ENCODE measurements around the gene LSM2.

LSM2 gene

DNA sequence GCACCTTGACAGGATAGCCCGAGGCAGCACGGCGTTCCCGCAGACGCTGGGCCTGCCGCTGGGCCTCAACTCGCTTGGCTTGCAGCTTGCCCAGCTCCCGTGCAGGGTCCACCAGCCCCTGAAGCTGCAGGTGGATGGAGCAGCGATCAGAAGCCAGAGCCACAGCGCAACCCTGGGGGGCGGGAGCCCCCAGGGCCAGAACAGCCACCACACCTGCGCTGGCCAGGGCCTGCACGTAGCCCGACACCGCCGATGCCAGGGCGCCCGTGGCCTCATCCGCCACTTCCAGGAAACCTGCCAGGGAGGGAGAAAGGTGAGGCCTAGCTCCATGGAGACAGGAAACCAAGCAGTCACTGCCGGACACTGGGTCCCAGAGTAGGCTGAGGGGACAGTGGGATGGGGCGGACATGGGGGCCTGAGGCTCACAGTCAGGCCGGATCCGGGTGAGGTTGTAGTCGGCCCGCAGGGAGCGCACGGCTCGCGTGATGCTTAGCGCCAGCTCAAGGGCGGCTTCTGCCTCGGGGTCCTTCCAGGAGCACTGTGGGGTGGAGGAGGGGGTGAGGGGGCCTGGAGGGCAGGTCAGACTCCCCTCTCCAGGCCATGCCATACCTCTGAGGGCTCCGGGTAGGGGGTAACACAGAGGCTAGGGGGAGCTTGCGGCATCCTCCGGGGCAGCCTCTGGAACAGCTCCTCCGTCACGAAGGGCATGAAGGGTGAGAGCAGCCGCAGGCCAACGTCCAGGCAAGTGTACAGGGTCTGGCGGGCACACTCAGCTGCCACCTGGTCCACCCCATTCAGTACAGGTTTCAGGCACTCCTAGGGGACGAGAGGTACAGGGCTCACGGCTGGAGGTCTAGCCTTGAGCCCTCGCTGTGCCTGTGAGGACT lies 27.5 kb downstream of the LSM2 start:
- no peak for DNase-seq
- Histone ChIP-seq H3K27ac (ENCODE audit: low read length) (peak overlapping the region; percentile 96; the same call in 1 of the 2 replicates), H3K79me2 (ENCODE audit: low read length) (peaks cover 45% of the 10 kb centered on the region), H3F3A (ENCODE audit: insufficient read depth, low read length) (peaks cover 33% of the 10 kb centered on the region), H3K36me3 (replicated peaks; ENCODE audit: insufficient read depth, low read length) (peaks cover 13% of the 10 kb centered on the region), H4K20me1 (ENCODE audit: insufficient read depth, low read length) (no peaks in the 10 kb centered on the region), H3K9ac (ENCODE audit: low read length) (no peak overlapping the region), H3K9me3 (replicated peaks; ENCODE audit: insufficient read depth, low read length) (no peaks in the 10 kb centered on the region), H3K4me1 (ENCODE audit: low read length) (peaks cover 30% of the 10 kb centered on the region), H2AFZ (ENCODE audit: low read length) (no peak overlapping the region), H3K4me3 (ENCODE audit: low read length) (no peak overlapping the region), H3K4me2 (ENCODE audit: low read depth, low read length) (no peak overlapping the region), H3K27me3 (replicated peaks; ENCODE audit: insufficient read depth, low read length) (no peaks in the 10 kb centered on the region), H3K9me2 (replicated peaks; ENCODE audit: insufficient read depth, low read length) (no peaks in the 10 kb centered on the region)
- TF ChIP-seq EZH2 (optimal IDR thresholded peaks at IDR 0.05; ENCODE audit: low read depth, low read length) (no peak), EZH2phosphoT487 (IDR thresholded peaks at IDR 0.05; ENCODE audit: low read length) (no peak)
- TF ChIP-seq, protein P1, sequence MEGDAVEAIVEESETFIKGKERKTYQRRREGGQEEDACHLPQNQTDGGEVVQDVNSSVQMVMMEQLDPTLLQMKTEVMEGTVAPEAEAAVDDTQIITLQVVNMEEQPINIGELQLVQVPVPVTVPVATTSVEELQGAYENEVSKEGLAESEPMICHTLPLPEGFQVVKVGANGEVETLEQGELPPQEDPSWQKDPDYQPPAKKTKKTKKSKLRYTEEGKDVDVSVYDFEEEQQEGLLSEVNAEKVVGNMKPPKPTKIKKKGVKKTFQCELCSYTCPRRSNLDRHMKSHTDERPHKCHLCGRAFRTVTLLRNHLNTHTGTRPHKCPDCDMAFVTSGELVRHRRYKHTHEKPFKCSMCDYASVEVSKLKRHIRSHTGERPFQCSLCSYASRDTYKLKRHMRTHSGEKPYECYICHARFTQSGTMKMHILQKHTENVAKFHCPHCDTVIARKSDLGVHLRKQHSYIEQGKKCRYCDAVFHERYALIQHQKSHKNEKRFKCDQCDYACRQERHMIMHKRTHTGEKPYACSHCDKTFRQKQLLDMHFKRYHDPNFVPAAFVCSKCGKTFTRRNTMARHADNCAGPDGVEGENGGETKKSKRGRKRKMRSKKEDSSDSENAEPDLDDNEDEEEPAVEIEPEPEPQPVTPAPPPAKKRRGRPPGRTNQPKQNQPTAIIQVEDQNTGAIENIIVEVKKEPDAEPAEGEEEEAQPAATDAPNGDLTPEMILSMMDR (IDR thresholded peaks at IDR 0.05; ENCODE audit: low read length), result no peak

DNA sequence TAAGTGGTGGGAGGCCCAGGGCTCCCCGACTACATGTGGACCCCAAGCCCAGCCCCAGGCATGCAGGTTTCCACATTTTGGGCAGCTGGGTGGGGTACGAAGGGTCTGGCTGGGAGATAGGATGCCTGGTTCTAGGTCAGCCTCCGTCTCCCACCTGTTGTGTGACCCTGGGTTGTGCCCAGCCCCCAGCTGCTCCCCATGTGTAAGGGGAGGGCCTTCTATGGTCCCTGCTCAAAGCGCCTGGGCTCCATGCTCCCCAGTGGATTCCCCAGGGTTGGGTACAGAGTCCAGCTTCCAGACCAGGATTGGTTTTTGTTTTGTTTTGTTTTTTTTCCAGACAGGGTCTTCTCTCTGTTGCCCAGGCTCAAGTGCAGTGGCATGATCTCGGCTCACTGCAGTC lies 28.6 kb downstream of the LSM2 start:
- Histone ChIP-seq H3K9ac (ENCODE audit: low read length) (peak overlapping the region; percentile 93; the same call in 1 of the 2 replicates), H3K9me2 (replicated peaks; ENCODE audit: insufficient read depth, low read length) (no peaks in the 10 kb centered on the region), H3K27me3 (replicated peaks; ENCODE audit: insufficient read depth, low read length) (no peaks in the 10 kb centered on the region), H3K79me2 (ENCODE audit: low read length) (peaks cover 40% of the 10 kb centered on the region), H3K9me3 (replicated peaks; ENCODE audit: insufficient read depth, low read length) (no peaks in the 10 kb centered on the region), H3K27ac (ENCODE audit: low read length) (peak overlapping the region; percentile 96), H3K4me3 (ENCODE audit: low read length) (no peak overlapping the region), H3K4me1 (ENCODE audit: low read length) (peaks cover 30% of the 10 kb centered on the region), H4K20me1 (ENCODE audit: insufficient read depth, low read length) (no peaks in the 10 kb centered on the region), H2AFZ (ENCODE audit: low read length) (no peak overlapping the region), H3F3A (ENCODE audit: insufficient read depth, low read length) (peaks cover 33% of the 10 kb centered on the region), H3K36me3 (replicated peaks; ENCODE audit: insufficient read depth, low read length) (peaks cover 11% of the 10 kb centered on the region; the same call in 1 of the 2 replicates), H3K4me2 (ENCODE audit: low read depth, low read length) (peak overlapping the region; percentile 99; the same call in 1 of the 2 replicates)
- no peak for TF ChIP-seq EZH2phosphoT487 (IDR thresholded peaks at IDR 0.05; ENCODE audit: low read length)
- TF ChIP-seq, protein P1 (IDR thresholded peaks at IDR 0.05; ENCODE audit: low read length), result no peak
- no peak for TF ChIP-seq EZH2 (optimal IDR thresholded peaks at IDR 0.05; ENCODE audit: low read depth, low read length)
- no peak for DNase-seq

DNA sequence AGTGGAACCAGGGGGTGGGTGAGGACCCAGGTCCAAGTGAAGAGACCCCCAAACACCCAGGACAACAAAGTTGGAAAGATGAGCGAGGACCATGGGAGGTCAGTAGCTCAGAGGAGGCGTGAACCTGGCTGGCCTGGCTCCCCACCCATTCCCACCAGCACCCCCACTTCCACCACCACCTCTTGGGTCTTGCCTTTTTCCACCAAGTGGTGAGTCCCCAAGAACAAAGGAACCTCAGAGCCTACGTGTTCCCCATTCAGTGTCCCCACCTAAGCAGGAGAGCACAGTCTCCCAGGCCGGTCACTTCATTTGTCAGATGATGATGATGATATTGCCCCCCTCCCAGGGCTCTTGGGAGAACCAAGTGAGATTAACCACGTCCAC lies 29.1 kb downstream of the LSM2 start:
- H3K36me3 ChIP-seq (replicated peaks; ENCODE audit: insufficient read depth, low read length), result peaks cover 8% of the 10 kb centered on the region; the same call in 1 of the 2 replicates
- H3K79me2 ChIP-seq (ENCODE audit: low read length), result peaks cover 37% of the 10 kb centered on the region
- no peaks in the 10 kb centered on the region for H3K9me2 ChIP-seq (replicated peaks; ENCODE audit: insufficient read depth, low read length)
- H3K9me3 ChIP-seq (replicated peaks; ENCODE audit: insufficient read depth, low read length), result no peaks in the 10 kb centered on the region
- no peaks in the 10 kb centered on the region for H3K27me3 ChIP-seq (replicated peaks; ENCODE audit: insufficient read depth, low read length)
- H3K4me3 ChIP-seq (ENCODE audit: low read length), result peak overlapping the region; percentile 39; the same call in 1 of the 2 replicates
- TF ChIP-seq, protein P1 (IDR thresholded peaks at IDR 0.05; ENCODE audit: low read length), result no peak
- TF ChIP-seq EZH2phosphoT487 (IDR thresholded peaks at IDR 0.05; ENCODE audit: low read length), result no peak
- TF ChIP-seq EZH2 (optimal IDR thresholded peaks at IDR 0.05; ENCODE audit: low read depth, low read length), result no peak
- H2AFZ ChIP-seq (ENCODE audit: low read length), result no peak overlapping the region
- H3F3A ChIP-seq (ENCODE audit: insufficient read depth, low read length), result peaks cover 33% of the 10 kb centered on the region
- no peak for DNase-seq
- H3K9ac ChIP-seq (ENCODE audit: low read length), result peak overlapping the region; percentile 93
- H3K27ac ChIP-seq (ENCODE audit: low read length), result peak overlapping the region; percentile 96
- H4K20me1 ChIP-seq (ENCODE audit: insufficient read depth, low read length), result no peaks in the 10 kb centered on the region
- peaks cover 30% of the 10 kb centered on the region for H3K4me1 ChIP-seq (ENCODE audit: low read length)
- peak overlapping the region; percentile 99 for H3K4me2 ChIP-seq (ENCODE audit: low read depth, low read length)
